Activated CD4-positive, alpha-beta T cell treated with anti-CD3 and anti-CD28 coated beads for 4 hours (primary cell): ENCODE data around the gene RIBC2.

ENCODE experiments used
- DNase-seq, 2 donors: peaks; one replicate each; pipeline ENCODE4 v3.0.0-alpha.2; 2020

Gene RIBC2

DNA sequence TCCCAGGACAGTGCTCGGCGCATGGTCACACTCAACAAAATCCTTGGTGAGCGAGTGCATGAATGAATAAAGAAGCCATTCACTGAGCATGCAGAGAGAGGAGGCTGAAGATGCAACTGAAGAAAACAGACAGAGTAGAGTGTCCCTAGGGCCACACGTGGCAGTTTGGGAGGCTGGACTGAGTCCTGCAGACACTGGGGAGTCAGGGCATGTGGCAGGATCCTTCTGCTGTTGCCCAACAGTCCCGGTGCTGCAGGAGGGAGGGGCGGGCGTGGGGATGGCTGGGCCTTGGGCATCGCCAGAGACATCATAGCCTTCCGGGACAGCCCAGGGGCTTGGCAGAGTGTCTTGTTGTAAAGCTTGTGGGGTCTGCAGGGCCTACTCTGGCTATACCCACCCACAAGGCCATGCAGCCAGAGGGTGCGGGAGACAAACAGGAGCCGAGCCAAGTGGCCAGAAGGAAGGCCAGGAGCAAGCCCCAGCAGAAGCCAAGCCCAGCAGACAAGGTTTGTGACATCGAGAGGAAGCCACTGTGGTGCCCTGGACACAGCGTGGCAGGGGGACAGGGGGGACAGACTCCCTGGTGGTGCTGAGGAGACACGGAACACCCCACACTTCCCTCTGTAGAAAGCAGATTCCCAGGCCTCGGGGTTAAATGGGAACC lies 62.5 kb downstream of the RIBC2 start:
- DNase-seq = no peak

GRCh38 chr22:45476814-45477213 lies 63.3 kb downstream of the RIBC2 start:
- DNase-seq = no peak

DNA sequence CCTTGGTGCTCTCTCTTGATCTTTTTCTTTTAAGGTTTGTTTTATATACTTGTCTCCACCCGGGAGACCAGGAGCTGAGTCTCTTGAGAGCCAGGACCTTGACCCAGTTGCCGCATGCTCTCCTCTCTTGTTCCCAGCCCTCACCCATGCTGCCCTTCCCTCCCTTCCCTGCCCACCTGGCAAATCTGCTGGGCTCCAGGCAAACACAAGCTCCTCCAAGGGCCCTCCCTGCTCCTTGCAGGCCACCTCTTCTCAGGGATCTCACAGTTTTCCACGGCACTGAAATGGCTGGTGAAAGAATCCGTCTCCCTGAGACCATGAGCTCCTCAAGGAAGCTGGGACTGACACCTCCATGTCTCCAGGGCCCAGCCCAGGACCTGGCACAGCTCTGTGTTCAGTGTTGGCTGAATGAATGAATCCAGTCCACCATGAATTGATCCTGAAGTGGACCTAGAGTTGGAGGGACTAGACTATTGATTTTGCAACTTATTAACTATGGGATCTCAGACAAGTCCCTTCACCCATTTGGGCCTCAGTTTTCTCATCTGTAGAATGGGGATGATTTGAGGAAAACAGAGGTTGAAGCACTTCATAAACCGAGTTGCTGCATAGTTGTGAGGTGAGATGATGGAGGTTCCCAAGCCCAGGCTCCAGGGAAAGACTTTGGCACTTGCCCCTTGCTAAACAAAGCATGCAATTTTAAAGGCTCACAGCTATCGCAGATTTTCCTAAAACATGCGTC lies 64.0 kb downstream of the RIBC2 start:
- no peak for DNase-seq

DNA sequence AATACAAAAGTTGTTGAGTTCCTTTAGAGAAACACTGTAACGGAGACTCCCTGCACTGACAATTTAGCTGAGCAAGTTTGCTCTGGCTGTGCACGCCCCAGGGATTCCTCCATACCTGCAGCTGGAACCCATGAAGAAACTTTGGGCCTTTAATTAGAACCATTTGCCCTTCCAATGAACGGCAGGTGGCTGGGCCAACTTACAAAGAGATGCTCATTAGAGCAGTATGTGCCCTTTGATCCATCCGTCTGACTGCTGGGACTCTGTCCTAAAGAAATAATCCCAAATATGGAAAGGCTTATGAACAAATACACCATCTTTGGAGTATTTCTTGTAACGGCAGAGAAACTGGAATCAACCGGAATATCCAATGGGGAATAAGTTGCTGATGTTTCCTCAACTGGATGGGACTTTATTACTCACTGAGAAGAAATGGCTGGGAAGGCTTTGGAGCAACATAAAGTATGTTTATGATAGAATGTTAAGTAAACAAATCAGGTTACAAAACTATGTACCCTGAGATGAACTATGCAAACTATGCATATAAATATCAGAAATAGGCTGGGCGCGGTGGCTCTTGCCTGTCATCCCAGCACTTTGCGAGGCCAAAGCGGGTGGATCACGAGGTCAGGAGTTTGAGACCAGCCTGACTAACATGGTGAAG lies 64.7 kb downstream of the RIBC2 start:
- DNase-seq = no peak

DNA sequence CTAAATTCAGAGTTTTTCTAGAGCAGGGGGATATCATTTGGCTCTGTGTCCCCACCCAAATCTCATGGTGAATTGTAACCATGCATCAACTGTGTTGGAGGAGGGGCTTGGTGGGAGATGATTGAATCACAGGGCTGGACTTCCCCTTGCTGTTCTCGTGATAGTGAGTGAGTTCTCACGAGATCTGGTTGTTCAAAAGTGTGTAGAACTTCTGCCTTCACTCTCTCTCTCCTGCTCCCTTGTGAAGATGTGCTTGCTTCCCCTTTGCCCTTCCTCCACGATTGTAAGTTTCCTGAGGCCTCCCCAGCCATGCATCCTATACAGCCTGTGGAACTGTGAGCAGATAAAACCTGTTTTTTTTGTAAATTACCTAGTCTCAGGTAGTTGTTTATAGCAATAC lies 67.2 kb downstream of the RIBC2 start:
- no peak for DNase-seq

DNA sequence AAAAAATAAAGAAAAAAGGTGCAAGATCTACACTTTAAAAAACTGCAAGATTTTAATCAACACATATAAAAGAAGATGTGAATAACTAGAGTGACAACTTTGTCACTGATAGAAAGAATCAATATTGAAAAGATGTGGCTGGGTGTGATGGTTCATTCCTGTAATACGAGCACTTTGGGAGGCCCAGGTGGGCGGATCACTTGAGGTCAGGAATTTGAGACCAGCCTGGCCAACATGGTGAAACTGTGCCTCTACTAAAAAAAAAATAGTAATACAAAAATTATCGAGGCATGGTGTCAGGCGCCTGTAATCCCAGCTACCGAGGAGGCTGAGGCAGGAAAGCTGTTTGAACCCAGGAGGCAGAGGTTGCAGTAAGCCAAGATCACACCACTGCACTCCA lies 68.2 kb downstream of the RIBC2 start:
- DNase-seq = no peak
